Adrenal gland (tissue), 12 donors: Measurements from ENCODE around the gene RSPO1. TPM values are rescaled to one million over a fixed set of nuclear protein-coding genes. Genes with fewer than 3 reads are reported as not detected.

Experiments
- DNase-seq, 7 donors: peaks; one replicate each; pipeline ENCODE4 v3.0.0-alpha.2; 2019 to 2020
- H3K27ac ChIP-seq, 5 donors: fragments of 200-600 bp; sonication (generic) in 4 of 5; 1 replicate in 3 of 5; 2 replicates in 2 of 5; pipeline versions ENCODE4 v1.5.1 to v1.8.0; 2016 to 2020; ENCODE audit warnings: mild to moderate bottlenecking in 1 of 5
- H3K27me3 ChIP-seq: fragments of 200-600 bp; 2 replicates; pipeline ENCODE4 v1.8.0; 2021
- H3K36me3 ChIP-seq, 2 donors: fragments of 200-600 bp; replicated peaks in 1 of 2; 1 replicate in 1 of 2; 2 replicates in 1 of 2; pipeline versions ENCODE4 v1.5.1 to v1.8.0; 2018 to 2022
- H3K4me1 ChIP-seq, 2 donors: fragments of 200-600 bp; replicated peaks in 1 of 2; 1 replicate in 1 of 2; 2 replicates in 1 of 2; pipeline versions ENCODE4 v1.5.1 to v1.8.0; 2018 to 2021
- H3K4me3 ChIP-seq, 4 donors: fragments of 200-600 bp; sonication (generic) in 3 of 4; one replicate each; pipeline ENCODE4 v1.5.1; 2016 to 2018
- H3K9me3 ChIP-seq, 3 donors: fragments of 200-600 bp; sonication (generic) in 1 of 3; replicated peaks in 1 of 3; 1 replicate in 2 of 3; 2 replicates in 1 of 3; pipeline versions ENCODE4 v1.5.1 to v1.8.0; 2016 to 2021
- POLR2A ChIP-seq, 2 donors: fragments of 450-650 bp; IDR thresholded peaks; one replicate each; pipeline ENCODE4 v1.6.1; 2017; ENCODE audit warnings: antibody characterized with exemption in 2 of 2, mild to moderate bottlenecking in 2 of 2, moderate library complexity in 1 of 2
- WGBS, 4 donors: extraction: QIAGEN DNeasy Blood & Tissue Kit in 2 of 4; methylation state at CpG; one replicate each; pipeline versions ENCODE4 v1.1.5 to v1.1.7; 2013 to 2017; 5-methylcytosine and 5-hydroxymethylcytosine counted together
- intact Hi-C, 2 donors: fragments of 100-400 bp; cut with DNase I; formaldehyde crosslinking; loops; one replicate each; pipeline versions ENCODE4 v1.14.1 to v1.15.0; 2022 to 2023
- polyA plus RNA-seq, 3 donors: library from polyadenylated mRNA; stranded (reverse); fragments of 200-250 nt in 2 of 3; fragments of 350-450 nt in 1 of 3; fragmentation: Illumina TruSeq in 1 of 3; extraction: RNeasy Lipid Tissue Mini Kit (QIAGEN cat#74804) in 1 of 3; gene quantifications; one replicate each; pipeline ENCODE4 v1.2.3, GENCODE V29; 2013 to 2014
- total RNA-seq, 9 donors: library from RNA; depleted of rRNA in 4 of 9; stranded (reverse); fragments of >200 nt in 4 of 9; fragments of 120-200 nt in 1 of 9; fragmentation: NEBNext Ultra II Directional in 1 of 9; extraction: Animal tissue kit (Norgen Biotek cat#: 25700) in 1 of 9; gene quantifications; one replicate each; pipeline versions ENCODE4 v1.1.0 to v1.2.4, GENCODE V29; 2013 to 2023
- TF ChIP-seq, protein P1 (sequence below), 6 experiments: fragments of 450-650 bp in 4 of 6; fragments of 200-600 bp in 2 of 6; sonication (generic) in 1 of 6; IDR thresholded peaks; 1 replicate in 5 of 6; 2 replicates in 1 of 6; pipeline versions ENCODE4 v1.5.1 to v1.8.0; 2016 to 2021; ENCODE audit warnings: antibody characterized with exemption in 6 of 6, mild to moderate bottlenecking in 2 of 6, moderate library complexity in 1 of 6
- donor health status: healthy with polysubstance abuse.
- donor health status: Bipolar disorder and iron deficiency.
- donor health status: DM: yes; HTN: yes; CAD: no.
- donor health status: DM: no; HTN: no; CAD: no.
- donor health status: DM: no; HTN: no; CAD: no.
- donor health status: DM: yes; HTN: yes; CAD: no.

The RSPO1 gene
- total and polyA plus RNA-seq, 12 donors = 0.11 to 0.51 (median 0.18) TPM; not detected in 4

DNA sequence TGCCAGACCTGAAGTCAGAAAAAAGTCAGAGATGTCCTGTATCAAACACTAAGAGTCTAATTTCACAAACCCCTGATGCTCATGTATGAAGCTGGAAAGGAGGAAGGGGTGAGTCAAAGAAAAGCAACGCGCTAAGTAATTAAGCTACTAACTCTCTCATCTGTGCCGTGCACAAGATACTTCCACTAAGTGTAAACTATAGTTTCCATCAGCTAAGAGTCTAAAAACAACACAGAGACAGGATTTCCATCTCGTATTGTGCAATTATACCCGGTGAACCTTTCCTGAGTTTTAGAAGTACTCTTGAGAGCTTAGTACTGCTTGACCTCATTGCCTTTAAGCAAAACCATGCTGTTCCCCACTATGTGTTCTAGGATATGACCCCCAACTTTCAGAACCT lies 59.0 kb downstream of the RSPO1 start:
- no peak overlapping the region for H3K27ac ChIP-seq
- H3K27me3 ChIP-seq = no peaks in the 10 kb centered on the region
- H3K36me3 ChIP-seq = peaks cover 0 to 84% of the 10 kb centered on the region in 2 donors
- no peaks in the 10 kb centered on the region for H3K4me1 ChIP-seq
- WGBS, 4 donors = 90 to 100% (median 95%) methylated on average over 5 of the region's 5 CpGs
- DNase-seq = no peak
- H3K4me3 ChIP-seq = no peak overlapping the region
- intact Hi-C loops = no loop called here
- TF ChIP-seq, protein P1, sequence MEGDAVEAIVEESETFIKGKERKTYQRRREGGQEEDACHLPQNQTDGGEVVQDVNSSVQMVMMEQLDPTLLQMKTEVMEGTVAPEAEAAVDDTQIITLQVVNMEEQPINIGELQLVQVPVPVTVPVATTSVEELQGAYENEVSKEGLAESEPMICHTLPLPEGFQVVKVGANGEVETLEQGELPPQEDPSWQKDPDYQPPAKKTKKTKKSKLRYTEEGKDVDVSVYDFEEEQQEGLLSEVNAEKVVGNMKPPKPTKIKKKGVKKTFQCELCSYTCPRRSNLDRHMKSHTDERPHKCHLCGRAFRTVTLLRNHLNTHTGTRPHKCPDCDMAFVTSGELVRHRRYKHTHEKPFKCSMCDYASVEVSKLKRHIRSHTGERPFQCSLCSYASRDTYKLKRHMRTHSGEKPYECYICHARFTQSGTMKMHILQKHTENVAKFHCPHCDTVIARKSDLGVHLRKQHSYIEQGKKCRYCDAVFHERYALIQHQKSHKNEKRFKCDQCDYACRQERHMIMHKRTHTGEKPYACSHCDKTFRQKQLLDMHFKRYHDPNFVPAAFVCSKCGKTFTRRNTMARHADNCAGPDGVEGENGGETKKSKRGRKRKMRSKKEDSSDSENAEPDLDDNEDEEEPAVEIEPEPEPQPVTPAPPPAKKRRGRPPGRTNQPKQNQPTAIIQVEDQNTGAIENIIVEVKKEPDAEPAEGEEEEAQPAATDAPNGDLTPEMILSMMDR (IDR thresholded peaks at IDR 0.05) = no peak
- no peak for TF ChIP-seq POLR2A (IDR thresholded peaks at IDR 0.05)
- H3K9me3 ChIP-seq = no peaks in the 10 kb centered on the region

GRCh38 chr1:37574834-37575480 lies 59.7 kb downstream of the RSPO1 start:
- no peak for DNase-seq
- Histone ChIP-seq H3K27ac (no peak overlapping the region), H3K36me3 (peaks cover 0 to 84% of the 10 kb centered on the region in 2 donors), H3K27me3 (no peaks in the 10 kb centered on the region), H3K9me3 (no peaks in the 10 kb centered on the region), H3K4me1 (no peaks in the 10 kb centered on the region), H3K4me3 (no peak overlapping the region)
- intact Hi-C loops = no loop called here
- no peak for TF ChIP-seq POLR2A (IDR thresholded peaks at IDR 0.05)
- TF ChIP-seq, protein P1 (IDR thresholded peaks at IDR 0.05) = no peak
- WGBS, 4 donors = 71 to 83% (median 81%) methylated on average over 7 of the region's 7 CpGs

DNA sequence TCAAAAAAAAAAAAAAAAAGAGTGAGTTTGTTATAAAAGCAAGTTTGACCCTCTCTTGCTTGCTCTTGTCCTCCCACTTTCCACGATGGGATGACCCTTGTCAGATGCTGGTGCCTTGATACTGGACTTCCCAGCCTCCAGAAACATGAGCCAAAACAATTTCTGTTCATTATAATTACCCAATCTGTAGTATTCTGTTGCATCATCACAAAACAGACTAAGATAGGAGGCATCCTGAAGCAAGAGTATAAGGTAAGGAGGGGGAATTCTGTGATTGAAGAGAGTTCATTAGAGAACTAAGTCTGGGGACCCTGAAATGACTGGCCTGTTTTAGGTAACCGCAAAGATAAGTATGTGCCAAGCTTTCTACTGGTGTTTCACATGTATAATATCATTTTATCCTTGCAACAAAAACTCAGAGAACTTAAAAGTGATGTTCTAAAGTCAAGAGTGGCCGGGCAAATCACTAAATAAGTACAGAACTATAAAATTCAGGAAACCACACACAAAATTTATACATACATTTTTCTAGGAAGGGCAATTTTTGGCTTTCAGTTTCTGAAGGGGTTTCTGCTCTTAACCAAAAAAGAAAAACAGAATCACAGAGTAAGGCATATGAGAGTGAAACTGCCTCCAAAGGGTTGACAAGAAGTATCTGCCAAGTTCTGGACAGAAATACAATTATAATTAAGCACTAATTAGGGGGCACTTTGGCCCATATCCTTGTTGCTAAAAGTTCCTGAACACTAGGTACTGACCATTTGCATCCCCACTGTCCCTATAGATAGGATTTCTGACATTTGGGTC lies 64.0 kb downstream of the RSPO1 start:
- Histone ChIP-seq H3K27ac (no peak overlapping the region), H3K4me3 (no peak overlapping the region), H3K36me3 (peaks cover 0 to 99% of the 10 kb centered on the region in 2 donors), H3K27me3 (no peaks in the 10 kb centered on the region), H3K9me3 (no peaks in the 10 kb centered on the region), H3K4me1 (no peaks in the 10 kb centered on the region)
- intact Hi-C loops = no loop called here
- no peak for DNase-seq
- WGBS, 4 donors = 91 to 99% (median 94%) methylated on average over 3 of the region's 3 CpGs
- TF ChIP-seq POLR2A (IDR thresholded peaks at IDR 0.05) = no peak
- TF ChIP-seq, protein P1 (IDR thresholded peaks at IDR 0.05) = no peak

DNA sequence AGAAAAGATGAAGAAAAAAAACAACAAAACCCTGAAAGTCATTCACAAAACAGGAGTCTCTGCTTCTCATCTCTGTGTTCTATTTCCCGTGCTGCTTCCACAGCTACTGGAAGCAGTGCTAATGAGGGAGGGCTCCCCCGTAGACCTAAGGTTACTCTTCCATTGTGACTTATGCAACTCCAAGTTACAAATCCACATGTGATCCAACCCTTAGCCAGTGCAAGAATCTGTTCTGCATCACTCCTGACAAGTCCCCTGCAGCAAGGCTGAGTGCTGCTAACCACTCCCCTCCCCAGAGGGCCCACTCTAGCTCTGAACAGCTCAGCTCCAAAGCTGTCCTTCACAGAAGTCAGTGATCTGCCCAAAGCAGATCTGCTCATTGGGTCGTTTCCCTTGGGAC lies 67.7 kb downstream of the RSPO1 start:
- no peaks in the 10 kb centered on the region for H3K27me3 ChIP-seq
- intact Hi-C loops = no loop called here
- TF ChIP-seq POLR2A (IDR thresholded peaks at IDR 0.05) = no peak
- TF ChIP-seq, protein P1 (IDR thresholded peaks at IDR 0.05) = no peak
- peaks cover 0 to 75% of the 10 kb centered on the region in 2 donors for H3K36me3 ChIP-seq
- 81 to 87% (median 84%) methylated on average over 3 of the region's 3 CpGs for WGBS, 4 donors
- H3K4me3 ChIP-seq = no peak overlapping the region
- H3K9me3 ChIP-seq = no peaks in the 10 kb centered on the region
- H3K27ac ChIP-seq = no peak overlapping the region
- H3K4me1 ChIP-seq = no peaks in the 10 kb centered on the region
- DNase-seq = no peak
